GM23338 (cell line): ENCODE data around the gene TACC3. TPM values are rescaled to one million over a fixed set of nuclear protein-coding genes. Genes with fewer than 3 reads are reported as not detected.

ENCODE experiments used
- ATAC-seq: fragments of 200-7000 bp; cut with Tn5 transposase; 3 replicates; pipeline ENCODE4 v1.9.1; 2020
- DNase-seq: peaks from one replicate; pipeline ENCODE4 v3.0.0-alpha.2; 2015; ENCODE audit warnings: low spot score
- H2AFZ ChIP-seq: fragments of 200-600 bp; sonication (generic); 2 replicates; pipeline ENCODE4 v1.8.0; 2016; ENCODE audit warnings: antibody characterized with exemption, mild to moderate bottlenecking, moderate library complexity
- H3F3A ChIP-seq: fragments of 200-600 bp; sonication (generic); replicated peaks from 2 replicates; pipeline ENCODE4 v1.8.0; 2017; ENCODE audit warnings: antibody characterized with exemption, mixed run types, low read depth
- H3K27ac ChIP-seq: fragments of 200-600 bp; sonication (generic); 2 replicates; pipeline ENCODE4 v1.6.1; 2016; ENCODE audit warnings: low read depth
- H3K27me3 ChIP-seq: fragments of 200-600 bp; sonication (generic); 2 replicates; pipeline ENCODE4 v1.8.0; 2016; ENCODE audit warnings: mild to moderate bottlenecking, mixed run types, moderate library complexity; ENCODE audit not compliant: insufficient read depth
- H3K36me3 ChIP-seq: fragments of 200-600 bp; sonication (generic); 2 replicates; pipeline ENCODE4 v1.8.0; 2016; ENCODE audit warnings: mild to moderate bottlenecking; ENCODE audit not compliant: insufficient read depth
- H3K4me1 ChIP-seq: fragments of 200-600 bp; sonication (generic); 2 replicates; pipeline ENCODE4 v1.8.0; 2016; ENCODE audit warnings: mild to moderate bottlenecking, moderate library complexity; ENCODE audit not compliant: insufficient read depth
- H3K4me2 ChIP-seq: fragments of 200-600 bp; sonication (generic); 2 replicates; pipeline ENCODE4 v1.7.1; 2017; ENCODE audit warnings: mixed run types
- H3K4me3 ChIP-seq: fragments of 200-600 bp; sonication (generic); 2 replicates; pipeline ENCODE4 v1.6.1; 2016; ENCODE audit warnings: mixed run types
- H3K79me2 ChIP-seq: fragments of 200-600 bp; sonication (generic); replicated peaks from 2 replicates; pipeline ENCODE4 v1.8.0; 2017; ENCODE audit warnings: mild to moderate bottlenecking; ENCODE audit not compliant: insufficient read depth
- H3K9me2 ChIP-seq: fragments of 200-600 bp; sonication (generic); 2 replicates; pipeline ENCODE4 v1.8.0; 2017; ENCODE audit not compliant: insufficient read depth
- H4K20me1 ChIP-seq: fragments of 200-600 bp; sonication (generic); replicated peaks from 2 replicates; pipeline ENCODE4 v1.8.0; 2017; ENCODE audit warnings: mild to moderate bottlenecking; ENCODE audit not compliant: insufficient read depth
- H3K27ac Mint-ChIP-seq: 2 replicates; pipeline ENCODE4 v1.8.0; 2020; ENCODE audit warnings: inconsistent platforms, mild to moderate bottlenecking, moderate library complexity, mixed read lengths
- H3K27me3 Mint-ChIP-seq: 3 replicates; pipeline ENCODE4 v1.8.0; 2022; ENCODE audit warnings: low read depth, mild to moderate bottlenecking, moderate library complexity, mixed read lengths, inconsistent platforms; ENCODE audit not compliant: insufficient read depth, poor library complexity
- H3K36me3 Mint-ChIP-seq: 3 replicates; pipeline ENCODE4 v1.8.0; 2021; ENCODE audit warnings: low read depth, mild to moderate bottlenecking, inconsistent platforms, moderate library complexity, mixed read lengths
- H3K4me1 Mint-ChIP-seq: 3 replicates; pipeline ENCODE4 v1.8.0; 2020; ENCODE audit warnings: mild to moderate bottlenecking, inconsistent platforms, mixed read lengths
- H3K4me3 Mint-ChIP-seq: 3 replicates; pipeline ENCODE4 v1.8.0; 2021; ENCODE audit warnings: moderate library complexity, mild to moderate bottlenecking, inconsistent platforms, mixed read lengths
- H3K9me3 Mint-ChIP-seq: 3 replicates; pipeline ENCODE4 v1.8.0; 2020; ENCODE audit warnings: moderate library complexity, mild to moderate bottlenecking, inconsistent platforms, mixed read lengths
- CREB1 ChIP-seq: fragments of 250-450 bp; sonication (Bioruptor Pico); IDR thresholded peaks from 2 replicates; pipeline ENCODE4 v1.5.0; 2020; ENCODE audit warnings: low read depth, mild to moderate bottlenecking, moderate library complexity
- CTCF ChIP-seq, 2 experiments: fragments of 200-600 bp in 1 of 2; sonication (generic) in 1 of 2; conservative IDR thresholded peaks; 2 replicates each; pipeline versions ENCODE4 v1.5.1 to v1.6.1; 2016 to 2017; ENCODE audit warnings: antibody characterized with exemption in 2 of 2, low read depth in 2 of 2, mild to moderate bottlenecking in 2 of 2, moderate library complexity in 1 of 2
- EZH2 ChIP-seq: fragments of 200-600 bp; sonication (generic); IDR thresholded peaks from one replicate; pipeline ENCODE4 v1.8.0; 2017; ENCODE audit warnings: antibody characterized with exemption, mild to moderate bottlenecking, low read depth; ENCODE audit not compliant: unreplicated experiment
- EZH2phosphoT487 ChIP-seq: fragments of 200-600 bp; sonication (generic); IDR thresholded peaks from one replicate; pipeline ENCODE4 v1.8.1; 2018; ENCODE audit warnings: antibody characterized with exemption; ENCODE audit not compliant: unreplicated experiment
- JUNB ChIP-seq: IDR thresholded peaks from one replicate; pipeline ENCODE4 v1.6.1; 2016; ENCODE audit warnings: antibody characterized with exemption; ENCODE audit not compliant: unreplicated experiment
- NANOG ChIP-seq: IDR thresholded peaks from 2 replicates; pipeline ENCODE4 v1.6.1; 2016; ENCODE audit warnings: antibody characterized with exemption, borderline replicate concordance
- POLR2AphosphoS5 ChIP-seq: IDR thresholded peaks from 2 replicates; pipeline ENCODE4 v1.6.1; 2016; ENCODE audit warnings: antibody characterized with exemption, low read depth
- STAT1 ChIP-seq: IDR thresholded peaks from one replicate; pipeline ENCODE4 v1.6.1; 2016; ENCODE audit warnings: antibody characterized with exemption; ENCODE audit not compliant: unreplicated experiment
- ZNF114 ChIP-seq: fragments of 250-450 bp; sonication (Bioruptor Pico); IDR thresholded peaks from 2 replicates; pipeline ENCODE4 v1.5.0; 2020; ENCODE audit warnings: mild to moderate bottlenecking, moderate library complexity
- ZNF331 ChIP-seq: fragments of 250-450 bp; sonication (Bioruptor Pico); IDR thresholded peaks from 2 replicates; pipeline ENCODE4 v1.5.0; 2020; ENCODE audit warnings: low read depth, mild to moderate bottlenecking, moderate library complexity
- polyA plus RNA-seq: library from polyadenylated mRNA; unstranded; fragments of >200 nt; fragmentation: Nextera tagmentation; extraction: Ambion mirVana; gene quantifications from 2 replicates; pipeline ENCODE4 v1.2.1, GENCODE V29; 2016
- total RNA-seq: library from RNA; depleted of rRNA; stranded (reverse); fragments of >200 nt; shearing (Covaris generic); gene quantifications from 2 replicates; pipeline ENCODE4 v1.2.3, GENCODE V29; 2014
- TF ChIP-seq, protein P1 (sequence below): IDR thresholded peaks from one replicate; pipeline ENCODE4 v1.6.1; 2018; ENCODE audit warnings: antibody characterized with exemption; ENCODE audit not compliant: unreplicated experiment

Gene TACC3
- total and polyA plus RNA-seq, 2 experiments from 2014 or later, result 120 TPM

DNA sequence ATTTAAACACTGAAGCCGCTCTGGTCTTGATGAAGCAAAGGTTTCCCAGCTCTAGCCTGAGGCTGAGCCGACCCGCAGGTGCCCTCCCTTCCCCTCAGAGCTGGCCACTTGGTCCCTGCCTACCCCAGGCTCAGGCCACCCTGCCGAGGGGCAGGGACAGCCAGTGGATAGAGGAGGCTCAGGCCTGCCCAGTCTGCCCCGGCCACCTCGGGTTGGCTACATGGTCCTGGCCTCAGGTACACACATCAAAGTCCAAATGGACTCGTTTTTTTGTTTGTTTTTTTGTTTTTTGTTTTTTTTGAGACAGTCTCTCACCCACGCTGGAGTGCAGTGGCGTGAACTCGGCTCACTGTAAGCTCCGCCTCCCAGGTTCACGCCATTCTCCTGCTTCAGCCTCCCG is 23.8 kb downstream of the TACC3 start (continued):
- TF ChIP-seq EZH2 (no peak), STAT1 (no peak), CTCF (conservative IDR thresholded peaks at IDR 0.05; ENCODE audit: low read depth in 2 of 2) (no peak), ZNF114 (no peak), POLR2AphosphoS5 (no peak), NANOG (no peak), ZNF331 (CRISPR knock-in tag) (no peak)
- TF ChIP-seq, protein P1, sequence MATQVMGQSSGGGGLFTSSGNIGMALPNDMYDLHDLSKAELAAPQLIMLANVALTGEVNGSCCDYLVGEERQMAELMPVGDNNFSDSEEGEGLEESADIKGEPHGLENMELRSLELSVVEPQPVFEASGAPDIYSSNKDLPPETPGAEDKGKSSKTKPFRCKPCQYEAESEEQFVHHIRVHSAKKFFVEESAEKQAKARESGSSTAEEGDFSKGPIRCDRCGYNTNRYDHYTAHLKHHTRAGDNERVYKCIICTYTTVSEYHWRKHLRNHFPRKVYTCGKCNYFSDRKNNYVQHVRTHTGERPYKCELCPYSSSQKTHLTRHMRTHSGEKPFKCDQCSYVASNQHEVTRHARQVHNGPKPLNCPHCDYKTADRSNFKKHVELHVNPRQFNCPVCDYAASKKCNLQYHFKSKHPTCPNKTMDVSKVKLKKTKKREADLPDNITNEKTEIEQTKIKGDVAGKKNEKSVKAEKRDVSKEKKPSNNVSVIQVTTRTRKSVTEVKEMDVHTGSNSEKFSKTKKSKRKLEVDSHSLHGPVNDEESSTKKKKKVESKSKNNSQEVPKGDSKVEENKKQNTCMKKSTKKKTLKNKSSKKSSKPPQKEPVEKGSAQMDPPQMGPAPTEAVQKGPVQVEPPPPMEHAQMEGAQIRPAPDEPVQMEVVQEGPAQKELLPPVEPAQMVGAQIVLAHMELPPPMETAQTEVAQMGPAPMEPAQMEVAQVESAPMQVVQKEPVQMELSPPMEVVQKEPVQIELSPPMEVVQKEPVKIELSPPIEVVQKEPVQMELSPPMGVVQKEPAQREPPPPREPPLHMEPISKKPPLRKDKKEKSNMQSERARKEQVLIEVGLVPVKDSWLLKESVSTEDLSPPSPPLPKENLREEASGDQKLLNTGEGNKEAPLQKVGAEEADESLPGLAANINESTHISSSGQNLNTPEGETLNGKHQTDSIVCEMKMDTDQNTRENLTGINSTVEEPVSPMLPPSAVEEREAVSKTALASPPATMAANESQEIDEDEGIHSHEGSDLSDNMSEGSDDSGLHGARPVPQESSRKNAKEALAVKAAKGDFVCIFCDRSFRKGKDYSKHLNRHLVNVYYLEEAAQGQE, result no peak

- Histone ChIP-seq H3K27ac (peak overlapping the region; percentile 32; the same call in 1 of the 2 replicates), H3K4me1 (no peaks in the 10 kb centered on the region), H4K20me1 (no peaks in the 10 kb centered on the region; the same call in 1 of the 2 replicates), H3F3A (peaks cover 5% of the 10 kb centered on the region; the same call in 1 of the 2 replicates), H3K27me3 (no peaks in the 10 kb centered on the region), H2AFZ (no peak overlapping the region), H3K36me3 (peaks cover 18% of the 10 kb centered on the region), H3K79me2 (no peaks in the 10 kb centered on the region), H3K4me2 (no peak overlapping the region), H3K4me3 (no peak overlapping the region), H3K9me2 (no peaks in the 10 kb centered on the region)
- Mint-ChIP-seq H3K27ac (no peak overlapping the region), H3K4me1 (no peaks in the 10 kb centered on the region; the same call in 2 of the 3 replicates), H3K36me3 (peaks cover 44% of the 10 kb centered on the region), H3K27me3 (peaks cover 17% of the 10 kb centered on the region), H3K4me3 (no peak overlapping the region), H3K9me3 (no peaks in the 10 kb centered on the region; the same call in 2 of the 3 replicates)
- DNase-seq (no peak), ATAC-seq (peak; percentile 2)
- no peak for TF ChIP-seq ZNF331 (CRISPR knock-in tag)
- TF ChIP-seq EZH2phosphoT487, result no peak
- no peak for TF ChIP-seq EZH2
- TF ChIP-seq CREB1 (CRISPR knock-in tag), result no peak
- no peak for TF ChIP-seq STAT1
- TF ChIP-seq JUNB, result no peak
- TF ChIP-seq ZNF114, result no peak
Measured at GRCh38 chr4:1745697-1746096, 24.4 kb downstream of the TACC3 start.
